GM21526 (cell line): Measurements from ENCODE around the gene KIF27.
"Not testable (repeated sequence)": the region's sequence is repeated elsewhere in the genome, so short reads cannot be mapped to it uniquely, and the experiment has no call there.

Experiments used
- ATAC-seq: cut with Tn5 transposase; IDR thresholded peaks from one replicate; pipeline ENCODE4 v1.9.1; 2021; ENCODE audit warnings: moderate library complexity; ENCODE audit not compliant: unreplicated experiment, low FRiP score

The KIF27 gene

GRCh38 chr9:83815120-83815519 is 106.1 kb downstream of the KIF27 start:
- not testable (repeated sequence) for ATAC-seq

- not testable (repeated sequence) for ATAC-seq
Measured at GRCh38 chr9:83809213-83809612, 112.0 kb downstream of the KIF27 start.

GRCh38 chr9:83804454-83804853 is 116.8 kb downstream of the KIF27 start:
- ATAC-seq, result not testable (repeated sequence)

GRCh38 chr9:83803941-83804340 is 117.3 kb downstream of the KIF27 start:
- ATAC-seq, result not testable (repeated sequence)

- ATAC-seq, result no peak
Measured at GRCh38 chr9:83800236-83801033, 120.8 kb downstream of the KIF27 start.

- no peak for ATAC-seq
Measured at GRCh38 chr9:83794051-83794450, 127.2 kb downstream of the KIF27 start.

GRCh38 chr9:83792746-83793145 is 128.5 kb downstream of the KIF27 start:
- ATAC-seq, result no peak
